KMS-11 (cell line): ENCODE measurements around the gene SPRED2.

Experiments
- H2AFZ ChIP-seq: fragments of 200-600 bp; sonication (generic); 2 replicates; pipeline ENCODE4 v1.6.1; 2016; ENCODE audit warnings: antibody characterized with exemption, mixed run types, low read depth
- H3K27ac ChIP-seq: fragments of 200-600 bp; sonication (generic); 2 replicates; pipeline ENCODE4 v1.6.1; 2016; ENCODE audit warnings: mild to moderate bottlenecking, mixed run types
- H3K27me3 ChIP-seq: fragments of 200-600 bp; sonication (generic); 2 replicates; pipeline ENCODE4 v1.6.1; 2017; ENCODE audit warnings: mild to moderate bottlenecking, low read depth, mixed run types, moderate library complexity; ENCODE audit not compliant: insufficient read depth
- H3K36me3 ChIP-seq: fragments of 200-600 bp; sonication (generic); 2 replicates; pipeline ENCODE4 v1.6.1; 2017; ENCODE audit warnings: mild to moderate bottlenecking, mixed run types; ENCODE audit not compliant: insufficient read depth
- H3K4me1 ChIP-seq: fragments of 200-600 bp; sonication (generic); 2 replicates; pipeline ENCODE4 v1.6.1; 2016; ENCODE audit warnings: mild to moderate bottlenecking, low read depth, mixed run types; ENCODE audit not compliant: poor library complexity, severe bottlenecking
- H3K4me2 ChIP-seq: fragments of 200-600 bp; sonication (generic); 2 replicates; pipeline ENCODE4 v1.7.0; 2016; ENCODE audit warnings: mild to moderate bottlenecking, mixed run types
- H3K4me3 ChIP-seq: fragments of 200-600 bp; sonication (generic); IDR thresholded peaks from 2 replicates; pipeline ENCODE4 v1.6.1; 2017; ENCODE audit warnings: low read depth, low read length, mixed read lengths; ENCODE audit not compliant: insufficient read depth
- H3K79me2 ChIP-seq: fragments of 200-600 bp; sonication (generic); 2 replicates; pipeline ENCODE4 v1.6.1; 2016; ENCODE audit warnings: low read depth, mixed run types; ENCODE audit not compliant: insufficient read depth
- H3K9ac ChIP-seq: fragments of 200-600 bp; sonication (generic); 2 replicates; pipeline ENCODE4 v1.6.1; 2016; ENCODE audit warnings: mild to moderate bottlenecking, mixed run types
- H4K20me1 ChIP-seq: fragments of 200-600 bp; sonication (generic); 2 replicates; pipeline ENCODE4 v1.6.1; 2016; ENCODE audit warnings: mild to moderate bottlenecking, mixed run types; ENCODE audit not compliant: insufficient read depth
- CTCF ChIP-seq: fragments of 200-600 bp; sonication (generic); conservative IDR thresholded peaks from 2 replicates; pipeline ENCODE4 v1.6.1; 2017; ENCODE audit warnings: low read depth, mild to moderate bottlenecking, antibody characterized with exemption, low read length, moderate library complexity, mixed read lengths

The SPRED2 gene

GRCh38 chr2:65442420-65443020 is 10.1 kb upstream of the SPRED2 start:
- Histone ChIP-seq H3K27me3 (peaks cover 10% of the 10 kb centered on the region; the same call in 1 of the 2 replicates), H3K79me2 (no peaks in the 10 kb centered on the region), H3K27ac (no peak overlapping the region), H3K36me3 (no peaks in the 10 kb centered on the region), H3K4me1 (peaks cover 11% of the 10 kb centered on the region), H4K20me1 (no peaks in the 10 kb centered on the region), H2AFZ (no peak overlapping the region), H3K9ac (no peak overlapping the region), H3K4me3 (no peak overlapping the region), H3K4me2 (no peak overlapping the region)
- TF ChIP-seq CTCF = no peak

DNA sequence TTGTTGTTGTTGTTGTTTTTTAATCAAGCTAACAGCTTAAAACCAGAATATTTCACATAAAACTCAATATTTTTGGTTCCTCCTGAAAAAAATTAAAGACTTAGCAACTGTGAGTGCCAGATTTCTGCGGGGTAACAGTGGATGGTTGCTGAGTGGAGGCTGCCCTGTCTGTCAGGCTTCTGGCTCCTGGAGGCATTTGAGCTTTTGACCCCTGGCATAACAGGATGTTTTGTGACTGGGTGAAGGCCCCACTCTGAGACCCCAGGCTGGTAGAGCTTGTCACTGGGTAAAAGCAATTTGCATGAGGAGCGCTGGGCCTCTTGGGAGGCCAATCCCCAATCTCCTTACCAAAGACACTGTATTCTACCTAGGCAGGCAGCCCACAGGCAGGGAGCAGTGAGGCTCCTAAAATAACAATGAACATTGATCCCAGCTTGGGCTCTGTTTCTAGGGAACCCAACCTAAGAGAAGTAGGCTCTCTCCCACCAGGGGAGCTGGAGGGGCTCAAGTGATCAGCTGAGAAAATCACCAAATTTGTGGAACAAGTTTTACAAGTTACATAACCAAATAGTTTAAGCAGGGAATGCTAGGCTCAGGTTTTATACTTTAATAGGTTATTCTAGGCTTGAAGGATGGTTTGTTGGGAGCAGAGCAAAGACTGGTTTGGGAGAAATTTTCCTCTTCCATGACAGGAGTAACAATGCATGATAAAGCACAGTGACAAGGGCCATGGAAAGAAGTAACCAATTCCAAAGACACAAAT is 5.9 kb upstream of the SPRED2 start:
- no peaks in the 10 kb centered on the region for H4K20me1 ChIP-seq
- H3K36me3 ChIP-seq = no peaks in the 10 kb centered on the region
- H3K4me3 ChIP-seq = no peak overlapping the region
- no peak overlapping the region for H3K27ac ChIP-seq
- no peak overlapping the region for H2AFZ ChIP-seq
- H3K4me2 ChIP-seq = no peak overlapping the region; the same call in 1 of the 2 replicates
- H3K4me1 ChIP-seq = peaks cover 36% of the 10 kb centered on the region
- TF ChIP-seq CTCF = no peak
- H3K9ac ChIP-seq = no peak overlapping the region
- H3K79me2 ChIP-seq = no peaks in the 10 kb centered on the region; the same call in 1 of the 2 replicates
- H3K27me3 ChIP-seq = peaks cover 10% of the 10 kb centered on the region; the same call in 1 of the 2 replicates

DNA sequence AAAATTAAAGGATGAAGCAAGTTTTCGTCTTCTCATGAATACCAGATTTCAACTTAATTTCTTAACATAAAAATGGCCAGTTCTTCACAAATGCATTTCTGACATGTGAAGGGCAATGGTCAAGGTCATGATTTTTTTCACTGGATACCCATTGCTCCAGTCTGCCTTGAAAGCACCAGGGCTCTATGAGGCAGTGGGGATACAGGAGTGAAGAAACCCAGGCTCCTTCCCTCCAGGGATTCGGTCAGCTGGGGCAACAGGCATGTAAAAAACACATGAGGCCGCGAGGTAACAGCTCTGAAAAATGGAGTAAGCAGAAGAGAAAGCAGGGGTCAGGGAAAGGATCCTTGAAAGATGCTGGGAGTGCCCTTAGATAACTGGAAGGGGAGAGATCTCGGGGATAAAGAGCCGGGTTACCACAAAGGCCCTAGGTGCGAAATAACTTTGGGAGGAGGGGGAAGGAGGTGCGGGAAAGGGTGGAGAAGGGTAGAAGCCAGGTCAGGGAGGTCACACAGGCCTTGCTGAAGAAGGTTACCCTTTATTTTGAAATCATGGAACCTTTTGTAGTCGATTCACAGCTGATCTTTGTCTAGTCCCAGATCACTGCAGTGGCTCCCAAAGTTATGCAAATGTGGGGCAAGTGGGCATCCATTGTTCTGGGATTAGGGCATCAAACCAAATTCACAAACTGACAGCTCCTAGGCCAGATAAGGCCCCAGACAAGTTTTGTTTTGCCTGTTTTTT is 5.2 kb upstream of the SPRED2 start:
- no peaks in the 10 kb centered on the region for H4K20me1 ChIP-seq
- no peak overlapping the region for H3K4me3 ChIP-seq
- H3K27ac ChIP-seq = peak overlapping the region; percentile 79
- H3K79me2 ChIP-seq = no peaks in the 10 kb centered on the region; the same call in 1 of the 2 replicates
- H2AFZ ChIP-seq = peak overlapping the region; percentile 97; the same call in 1 of the 2 replicates
- no peak for TF ChIP-seq CTCF
- H3K9ac ChIP-seq = peak overlapping the region; percentile 90
- H3K4me2 ChIP-seq = peak overlapping the region; percentile 91
- H3K36me3 ChIP-seq = no peaks in the 10 kb centered on the region
- H3K27me3 ChIP-seq = peaks cover 10% of the 10 kb centered on the region; the same call in 1 of the 2 replicates
- peaks cover 38% of the 10 kb centered on the region for H3K4me1 ChIP-seq

GRCh38 chr2:65436824-65437221 is 4.4 kb upstream of the SPRED2 start:
- Histone ChIP-seq H3K4me3 (peak overlapping the region; percentile 89), H3K4me1 (peaks cover 38% of the 10 kb centered on the region), H3K4me2 (peak overlapping the region; percentile 91), H4K20me1 (no peaks in the 10 kb centered on the region), H3K79me2 (no peaks in the 10 kb centered on the region; the same call in 1 of the 2 replicates), H3K36me3 (no peaks in the 10 kb centered on the region), H3K27me3 (peaks cover 10% of the 10 kb centered on the region; the same call in 1 of the 2 replicates), H2AFZ (peak overlapping the region; percentile 97), H3K27ac (peak overlapping the region; percentile 79), H3K9ac (peak overlapping the region; percentile 90)
- TF ChIP-seq CTCF = no peak
